Transverse colon (tissue), 4 donors: ENCODE results near the gene SUCLA2. TPM values are rescaled to one million over a fixed set of nuclear protein-coding genes. Genes with fewer than 3 reads are reported as not detected.

Experiments
- DNase-seq: peaks from one replicate; pipeline ENCODE4 v3.0.0-alpha.2; 2019
- H3K27ac ChIP-seq, 4 donors: fragments of 200-600 bp; sonication (generic); 2 replicates each; pipeline ENCODE4 v1.5.1; 2016 to 2018; ENCODE audit warnings: inconsistent platforms in 4 of 4
- H3K27me3 ChIP-seq: fragments of 200-600 bp; sonication (generic); 2 replicates; pipeline ENCODE4 v1.5.1; 2017; ENCODE audit warnings: inconsistent platforms
- H3K36me3 ChIP-seq, 4 donors: fragments of 200-600 bp; sonication (generic); 2 replicates each; pipeline ENCODE4 v1.5.1; 2017 to 2019; ENCODE audit warnings: inconsistent platforms in 4 of 4
- H3K4me1 ChIP-seq, 4 donors: fragments of 200-600 bp; sonication (generic); 2 replicates each; pipeline ENCODE4 v1.5.1; 2017 to 2020; ENCODE audit warnings: inconsistent platforms in 4 of 4
- H3K4me3 ChIP-seq, 4 donors: fragments of 200-600 bp; sonication (generic); 1 replicate in 1 of 4; 2 replicates in 3 of 4; pipeline versions ENCODE4 v1.5.1 to v1.6.1; 2017 to 2019; ENCODE audit warnings: inconsistent platforms in 4 of 4
- H3K9me3 ChIP-seq, 2 donors: fragments of 200-600 bp; sonication (generic); 2 replicates each; pipeline ENCODE4 v1.5.1; 2017 to 2019; ENCODE audit warnings: inconsistent platforms in 2 of 2
- EP300 ChIP-seq: sonication (generic); formaldehyde crosslinking; IDR thresholded peaks from one replicate; pipeline ENCODE4 v1.6.1; 2017; ENCODE audit warnings: antibody characterized with exemption, low read depth
- POLR2A ChIP-seq: fragments of 450-650 bp; IDR thresholded peaks from one replicate; pipeline ENCODE4 v1.6.1; 2016; ENCODE audit warnings: antibody characterized with exemption, mild to moderate bottlenecking, moderate library complexity
- POLR2AphosphoS5 ChIP-seq, 3 donors: sonication (generic); formaldehyde crosslinking; IDR thresholded peaks; one replicate each; pipeline ENCODE4 v1.6.1; 2016; ENCODE audit warnings: antibody characterized with exemption in 3 of 3
- WGBS, 2 donors: methylation state at CpG; one replicate each; pipeline ENCODE4 v1.1.5; 2018; ENCODE audit warnings: low coverage in 1 of 2; 5-methylcytosine and 5-hydroxymethylcytosine counted together
- in situ Hi-C, 4 donors: fragments of 200-750 bp; cut with MboI; loops; one replicate each; pipeline versions ENCODE4 v1.15.0 to v1.15.1; 2017; ENCODE audit warnings: low sequenced_read_pairs in 3 of 4, low pct_ligation_motif_present in 1 of 4, low pct_unique_long_range_greater_than_20kb in 1 of 4
- intact Hi-C: fragments of 100-400 bp; cut with DNase I; formaldehyde crosslinking; loops from one replicate; pipeline ENCODE4 v1.15.1; 2023; ENCODE audit warnings: low total_unique reads
- total RNA-seq, 4 donors: library from RNA; depleted of rRNA; stranded (reverse); fragments of >200 nt; gene quantifications; one replicate each; pipeline ENCODE4 v1.1.0, GENCODE V29; 2016
- TF ChIP-seq, protein P1 (sequence below), 5 experiments: fragments of 200-600 bp in 3 of 5; fragments of 450-650 bp in 2 of 5; sonication (generic) in 3 of 5; IDR thresholded peaks; 1 replicate in 2 of 5; 2 replicates in 3 of 5; pipeline ENCODE4 v1.5.1; 2016 to 2017; ENCODE audit warnings: antibody characterized with exemption in 5 of 5, inconsistent platforms in 3 of 5, mild to moderate bottlenecking in 2 of 5, moderate library complexity in 1 of 5

Gene SUCLA2
- total RNA-seq, 4 donors from 2014 or later, result 36.8 to 50.1 (median 40.5) TPM

DNA sequence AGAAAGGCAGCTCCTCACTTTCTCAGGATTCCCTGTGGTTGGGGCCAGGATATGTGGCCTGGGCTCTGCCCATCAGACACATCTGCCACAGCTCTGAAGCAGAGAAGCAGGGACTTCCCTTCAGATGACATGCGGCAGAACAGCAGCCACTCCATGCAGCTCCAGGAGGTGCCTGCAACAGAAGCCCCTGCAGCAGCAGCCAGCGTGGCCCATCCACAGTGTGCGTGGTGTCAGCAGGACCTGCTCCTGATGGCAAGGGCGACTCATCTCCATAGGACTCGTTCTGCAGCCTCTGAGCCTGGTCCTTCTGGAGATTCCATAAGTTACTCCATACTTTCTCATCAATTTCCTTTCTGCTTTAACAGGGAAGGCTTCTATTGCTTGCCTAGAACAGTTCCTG, 105.0 kb downstream of the SUCLA2 start:
- Histone ChIP-seq H3K4me3 (no peak overlapping the region), H3K9me3 (no peaks in the 10 kb centered on the region), H3K27me3 (no peaks in the 10 kb centered on the region), H3K4me1 (no peaks in the 10 kb centered on the region), H3K27ac (no peak overlapping the region), H3K36me3 (no peaks in the 10 kb centered on the region)
- no peak for DNase-seq
- intact Hi-C loops, result no loop called here
- TF ChIP-seq EP300, result no peak
- TF ChIP-seq, protein P1, sequence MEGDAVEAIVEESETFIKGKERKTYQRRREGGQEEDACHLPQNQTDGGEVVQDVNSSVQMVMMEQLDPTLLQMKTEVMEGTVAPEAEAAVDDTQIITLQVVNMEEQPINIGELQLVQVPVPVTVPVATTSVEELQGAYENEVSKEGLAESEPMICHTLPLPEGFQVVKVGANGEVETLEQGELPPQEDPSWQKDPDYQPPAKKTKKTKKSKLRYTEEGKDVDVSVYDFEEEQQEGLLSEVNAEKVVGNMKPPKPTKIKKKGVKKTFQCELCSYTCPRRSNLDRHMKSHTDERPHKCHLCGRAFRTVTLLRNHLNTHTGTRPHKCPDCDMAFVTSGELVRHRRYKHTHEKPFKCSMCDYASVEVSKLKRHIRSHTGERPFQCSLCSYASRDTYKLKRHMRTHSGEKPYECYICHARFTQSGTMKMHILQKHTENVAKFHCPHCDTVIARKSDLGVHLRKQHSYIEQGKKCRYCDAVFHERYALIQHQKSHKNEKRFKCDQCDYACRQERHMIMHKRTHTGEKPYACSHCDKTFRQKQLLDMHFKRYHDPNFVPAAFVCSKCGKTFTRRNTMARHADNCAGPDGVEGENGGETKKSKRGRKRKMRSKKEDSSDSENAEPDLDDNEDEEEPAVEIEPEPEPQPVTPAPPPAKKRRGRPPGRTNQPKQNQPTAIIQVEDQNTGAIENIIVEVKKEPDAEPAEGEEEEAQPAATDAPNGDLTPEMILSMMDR (IDR thresholded peaks at IDR 0.05), result no peak
- no peak for TF ChIP-seq POLR2AphosphoS5 (IDR thresholded peaks at IDR 0.05)
- TF ChIP-seq POLR2A, result no peak
- WGBS, 2 donors, result 84 to 100% methylated on average over 1 to 5 of the region's 5 CpGs
- in situ Hi-C loops, result no loop called here

DNA sequence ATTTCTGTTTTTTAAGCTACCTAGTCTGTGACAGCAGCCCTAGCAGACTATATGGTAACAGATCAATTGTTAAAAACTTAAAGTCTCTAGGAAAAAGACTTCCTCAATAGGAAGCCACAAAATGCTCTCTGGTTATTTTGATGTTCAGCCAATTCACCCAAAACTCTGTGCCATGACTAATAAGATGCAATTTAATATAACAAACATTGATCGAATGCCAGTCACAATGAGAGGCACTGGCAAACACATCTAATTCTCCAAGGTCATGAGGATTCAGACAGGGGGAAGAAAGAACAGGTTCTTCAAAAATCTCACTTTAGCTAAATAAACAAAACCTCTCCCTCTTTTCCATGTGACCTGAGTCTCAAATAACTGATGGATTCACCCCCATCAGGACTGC, 107.5 kb downstream of the SUCLA2 start:
- H3K27ac ChIP-seq, result no peak overlapping the region
- intact Hi-C loops (no loop called here), in situ Hi-C loops (no loop called here)
- TF ChIP-seq POLR2AphosphoS5 (IDR thresholded peaks at IDR 0.05), result no peak
- TF ChIP-seq POLR2A, result no peak
- TF ChIP-seq, protein P1 (IDR thresholded peaks at IDR 0.05), result no peak
- no peak for TF ChIP-seq EP300
- H3K4me1 ChIP-seq, result no peaks in the 10 kb centered on the region
- whole genome bisulfite sequencing, 2 donors, result 67 to 69% methylated on average over 1 of the region's 1 CpG
- no peaks in the 10 kb centered on the region for H3K27me3 ChIP-seq
- H3K36me3 ChIP-seq, result no peaks in the 10 kb centered on the region
- H3K4me3 ChIP-seq, result no peak overlapping the region
- DNase-seq, result no peak
- no peaks in the 10 kb centered on the region for H3K9me3 ChIP-seq

Other genes with a start within 250 kb of the SUCLA2 start
- 10 to 100 TPM in 2 of 4 donors, 1 to 10 TPM in 1, under 1 TPM in 1; 0.40 to 16.1 (median 11.4) TPM for gene NUDT15, start 36.5 kb upstream of the SUCLA2 start, total RNA-seq
- gene MED4, start 93.8 kb upstream of the SUCLA2 start, total RNA-seq, result 10 to 100 TPM; 31.4 to 39.7 (median 37.2) TPM
- gene ITM2B, start 231.9 kb upstream of the SUCLA2 start, total RNA-seq, result 100 to 1,000 TPM; 117 to 352 (median 310) TPM